ENCODE data around the gene FAM98A.

DNA sequence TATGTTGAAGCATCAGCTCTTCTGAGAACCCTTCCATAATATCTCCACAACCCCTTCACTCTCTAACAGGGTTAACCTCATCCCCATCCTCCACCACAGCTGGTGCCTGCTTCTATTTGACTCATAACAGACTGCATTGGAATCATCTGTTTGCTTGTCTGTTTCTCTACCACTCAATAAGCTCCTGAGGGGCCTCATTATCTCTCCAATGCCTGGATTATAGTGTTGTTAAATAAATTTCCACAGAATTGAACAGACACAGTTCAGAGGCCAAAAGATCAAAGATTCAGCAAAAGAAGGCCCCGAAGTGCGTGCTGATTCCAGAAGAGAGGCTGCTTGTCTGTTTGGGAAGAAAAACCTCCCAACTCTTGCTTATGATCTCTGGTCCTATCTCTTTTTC is 33.7 kb upstream of the FAM98A start:
- TF ChIP-seq, protein P1, sequence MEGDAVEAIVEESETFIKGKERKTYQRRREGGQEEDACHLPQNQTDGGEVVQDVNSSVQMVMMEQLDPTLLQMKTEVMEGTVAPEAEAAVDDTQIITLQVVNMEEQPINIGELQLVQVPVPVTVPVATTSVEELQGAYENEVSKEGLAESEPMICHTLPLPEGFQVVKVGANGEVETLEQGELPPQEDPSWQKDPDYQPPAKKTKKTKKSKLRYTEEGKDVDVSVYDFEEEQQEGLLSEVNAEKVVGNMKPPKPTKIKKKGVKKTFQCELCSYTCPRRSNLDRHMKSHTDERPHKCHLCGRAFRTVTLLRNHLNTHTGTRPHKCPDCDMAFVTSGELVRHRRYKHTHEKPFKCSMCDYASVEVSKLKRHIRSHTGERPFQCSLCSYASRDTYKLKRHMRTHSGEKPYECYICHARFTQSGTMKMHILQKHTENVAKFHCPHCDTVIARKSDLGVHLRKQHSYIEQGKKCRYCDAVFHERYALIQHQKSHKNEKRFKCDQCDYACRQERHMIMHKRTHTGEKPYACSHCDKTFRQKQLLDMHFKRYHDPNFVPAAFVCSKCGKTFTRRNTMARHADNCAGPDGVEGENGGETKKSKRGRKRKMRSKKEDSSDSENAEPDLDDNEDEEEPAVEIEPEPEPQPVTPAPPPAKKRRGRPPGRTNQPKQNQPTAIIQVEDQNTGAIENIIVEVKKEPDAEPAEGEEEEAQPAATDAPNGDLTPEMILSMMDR (IDR thresholded peaks at IDR 0.05), result no peak
- no peak for TF ChIP-seq POLR2A (IDR thresholded peaks at IDR 0.05)

All from right lobe of liver (tissue), 4 donors.